ENCODE measurements around the gene CEP20. TPM values are rescaled to one million over a fixed set of nuclear protein-coding genes. Genes with fewer than 3 reads are reported as not detected.

The CEP20 gene
- polyA plus RNA-seq, 2 of the 4 experiments (the other 2 are of a cell fraction): 58.7 to 97.5 TPM

GRCh38 chr16:15820837-15821236 is 67.6 kb downstream of the CEP20 start:
- no peak for TF ChIP-seq JUNB (IDR thresholded peaks at IDR 0.05)
- no peak for TF ChIP-seq MAX (IDR thresholded peaks at IDR 0.05)
- TF ChIP-seq PHF8 (IDR thresholded peaks at IDR 0.05; ENCODE audit: borderline replicate concordance, low read depth): no peak
- TF ChIP-seq CHD4 (IDR thresholded peaks at IDR 0.05; ENCODE audit: borderline replicate concordance): no peak
- no peak for TF ChIP-seq RNF2 (IDR thresholded peaks at IDR 0.05; ENCODE audit: borderline replicate concordance, low read depth)
- TF ChIP-seq RAD21 (conservative IDR thresholded peaks at IDR 0.05 in 1 of 2, IDR thresholded peaks at IDR 0.05 in 1 of 2): no peak
- no peak for TF ChIP-seq POLR2A (IDR thresholded peaks at IDR 0.05; ENCODE audit: low read length)
- no peak overlapping the region for H3K27ac ChIP-seq
- no peak overlapping the region for H3K4me3 ChIP-seq
- no peak for DNase-seq (ENCODE audit: low read depth in 1 of 2, low spot score in 1 of 2)
- peaks cover 24% of the 10 kb centered on the region for H3K9me3 ChIP-seq
- WGBS (ENCODE audit: missing lambda C conversion rate): 72% methylated on average over 7 of the region's 7 CpGs
- ChIA-PET POLR2A (no interaction called here), CTCF (interaction anchor here (0.9 to 3.4 kb wide), 17 partner anchors 8 to 263 kb away, joined by 3 to 23 read pairs (median 6); no protein-coding TSS in a partner anchor)
- FAIRE-seq: no peak
- no peaks in the 10 kb centered on the region for H3K4me1 ChIP-seq
- ATAC-seq: no peak
- H3K4me2 ChIP-seq: no peak overlapping the region

GRCh38 chr16:15819046-15819445 is 69.4 kb downstream of the CEP20 start:
- FAIRE-seq (no peak), DNase-seq (ENCODE audit: low read depth in 1 of 2, low spot score in 1 of 2) (no peak), ATAC-seq (no peak)
- H3K4me2 ChIP-seq: no peak overlapping the region
- H3K4me3 ChIP-seq: no peak overlapping the region
- POLR2A ChIA-PET: no interaction called here
- no peak for TF ChIP-seq JUN (IDR thresholded peaks at IDR 0.05)
- no peak for TF ChIP-seq BHLHE40 (IDR thresholded peaks at IDR 0.05; ENCODE audit: low read depth, low read length)
- no peak for TF ChIP-seq BCL3 (IDR thresholded peaks at IDR 0.05)
- TF ChIP-seq MAFK (IDR thresholded peaks at IDR 0.05; ENCODE audit: partially characterized antibody): peak; percentile 95
- TF ChIP-seq MAX (IDR thresholded peaks at IDR 0.05): no peak
- TF ChIP-seq USF2 (IDR thresholded peaks at IDR 0.05): no peak
- TF ChIP-seq POLR2A (IDR thresholded peaks at IDR 0.05; ENCODE audit: low read length): no peak
- TF ChIP-seq KDM1A (IDR thresholded peaks at IDR 0.05; ENCODE audit: low read depth): no peak
- no peaks in the 10 kb centered on the region for H3K4me1 ChIP-seq
- CTCF ChIA-PET: interaction anchor here (0.6 to 2.1 kb wide), 3 partner anchors 12 to 257 kb away, joined by 3 to 11 read pairs (median 3); no protein-coding TSS in a partner anchor
- peaks cover 37% of the 10 kb centered on the region for H3K9me3 ChIP-seq
- H3K27ac ChIP-seq: no peak overlapping the region
- WGBS (ENCODE audit: missing lambda C conversion rate): 79% methylated on average over 2 of the region's 2 CpGs

GRCh38 chr16:15817446-15817845 is 71.0 kb downstream of the CEP20 start:
- POLR2A ChIA-PET: no interaction called here
- DNase-seq (ENCODE audit: low read depth in 1 of 2, low spot score in 1 of 2) (no peak), ATAC-seq (no peak), FAIRE-seq (no peak)
- H3K4me1 ChIP-seq: no peaks in the 10 kb centered on the region
- WGBS (ENCODE audit: missing lambda C conversion rate): 4% methylated on average over 2 of the region's 2 CpGs
- TF ChIP-seq PBX3 (IDR thresholded peaks at IDR 0.05) (no peak), PHF8 (IDR thresholded peaks at IDR 0.05; ENCODE audit: borderline replicate concordance, low read depth) (no peak), CBX2 (IDR thresholded peaks at IDR 0.05; ENCODE audit: borderline replicate concordance, low read depth) (no peak), CHD2 (IDR thresholded peaks at IDR 0.05; ENCODE audit: low read length, partially characterized antibody) (no peak), RNF2 (IDR thresholded peaks at IDR 0.05; ENCODE audit: borderline replicate concordance, low read depth) (no peak), NPAS2 (CRISPR knock-in tag; IDR thresholded peaks at IDR 0.05; ENCODE audit: borderline replicate concordance) (no peak), TFCP2L1 (CRISPR knock-in tag; IDR thresholded peaks at IDR 0.05) (no peak), BHLHE40 (IDR thresholded peaks at IDR 0.05; ENCODE audit: low read depth, low read length) (no peak), MAZ (IDR thresholded peaks at IDR 0.05; ENCODE audit: borderline replicate concordance, low read depth, low read length) (no peak), CTCF (IDR thresholded peaks at IDR 0.05) (no peak), KDM5A (IDR thresholded peaks at IDR 0.05) (no peak), CEBPB (IDR thresholded peaks at IDR 0.05) (no peak), CBX8 (IDR thresholded peaks at IDR 0.05) (no peak), HOXA7 (CRISPR knock-in tag; IDR thresholded peaks at IDR 0.05) (no peak), POLR2AphosphoS2 (conservative IDR thresholded peaks at IDR 0.05; ENCODE audit: low read length) (no peak), KDM1A (IDR thresholded peaks at IDR 0.05; ENCODE audit: low read depth) (no peak)
- no peak overlapping the region for H3K4me2 ChIP-seq
- no peak overlapping the region for H3K27ac ChIP-seq
- CTCF ChIA-PET: interaction anchor here (0.6 to 3.6 kb wide), 5 partner anchors 11 to 52 kb away, joined by 3 to 11 read pairs (median 3); no protein-coding TSS in a partner anchor
- peaks cover 39% of the 10 kb centered on the region for H3K9me3 ChIP-seq
- H3K4me3 ChIP-seq: no peak overlapping the region

Measured in A549 (cell line).